Stimulated activated CD8-positive, alpha-beta memory T cell treated with anti-CD3 and anti-CD28 coated beads, Interleukin-12 subunit alpha, Interleukin-12 subunit beta, amount 100 ng/mL, for 1 hour (primary cell): ENCODE measurements around the gene CD22.
"Not testable (repeated sequence)": the region's sequence is repeated elsewhere in the genome, so short reads cannot be mapped to it uniquely, and the experiment has no call there.

Experiments used
- DNase-seq: peaks from one replicate; pipeline ENCODE4 v3.0.0-alpha.2; 2020; ENCODE audit warnings: low read depth

The CD22 gene

DNA sequence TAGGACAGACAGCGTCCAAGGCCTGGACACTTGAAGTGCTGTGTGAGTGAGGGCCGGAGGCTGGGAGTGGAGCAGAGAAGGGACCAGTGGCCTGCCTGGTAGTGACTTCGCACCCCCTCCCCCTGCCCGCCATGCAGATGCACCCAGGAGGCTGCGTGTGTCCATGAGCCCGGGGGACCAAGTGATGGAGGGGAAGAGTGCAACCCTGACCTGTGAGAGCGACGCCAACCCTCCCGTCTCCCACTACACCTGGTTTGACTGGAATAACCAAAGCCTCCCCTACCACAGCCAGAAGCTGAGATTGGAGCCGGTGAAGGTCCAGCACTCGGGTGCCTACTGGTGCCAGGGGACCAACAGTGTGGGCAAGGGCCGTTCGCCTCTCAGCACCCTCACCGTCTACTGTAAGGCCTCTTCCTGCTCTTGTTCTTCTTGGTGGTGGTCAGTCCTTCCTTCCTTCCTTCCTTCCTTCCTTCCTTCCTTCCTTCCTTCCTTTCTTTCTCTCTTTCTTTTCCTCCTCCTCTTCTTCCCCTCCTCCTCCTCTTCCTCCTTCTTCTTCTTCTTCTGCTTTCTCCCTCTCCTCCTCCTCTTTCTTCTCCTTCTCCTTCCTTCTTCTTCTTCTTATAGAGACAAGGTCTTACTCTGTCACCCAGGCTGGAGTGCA is 12.7 kb downstream of the CD22 start:
- DNase-seq, result no peak

DNA sequence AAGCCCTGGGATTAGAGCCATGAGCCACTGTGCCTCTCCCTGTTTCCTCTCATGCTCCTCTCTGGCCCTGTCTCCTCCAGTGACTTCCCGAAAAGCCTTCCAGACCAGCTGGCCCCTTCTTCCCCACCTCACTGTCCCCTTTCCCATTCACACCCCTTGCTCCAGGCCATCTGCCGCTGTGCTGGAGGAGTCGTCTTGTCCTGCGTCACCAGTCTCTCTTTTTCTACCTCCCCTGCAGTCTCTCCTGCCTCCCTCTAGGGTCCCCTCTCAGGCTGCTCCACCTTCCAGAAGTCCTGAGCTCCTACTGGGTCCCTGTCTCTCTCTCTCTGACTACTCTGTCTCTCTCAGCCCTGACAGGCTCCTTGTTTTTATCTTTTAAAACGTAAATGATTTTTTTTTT is 13.4 kb downstream of the CD22 start:
- DNase-seq, result no peak

GRCh38 chr19:35344511-35345031 is 15.6 kb downstream of the CD22 start:
- DNase-seq, result no peak

GRCh38 chr19:35345671-35346111 is 16.7 kb downstream of the CD22 start:
- no peak for DNase-seq

DNA sequence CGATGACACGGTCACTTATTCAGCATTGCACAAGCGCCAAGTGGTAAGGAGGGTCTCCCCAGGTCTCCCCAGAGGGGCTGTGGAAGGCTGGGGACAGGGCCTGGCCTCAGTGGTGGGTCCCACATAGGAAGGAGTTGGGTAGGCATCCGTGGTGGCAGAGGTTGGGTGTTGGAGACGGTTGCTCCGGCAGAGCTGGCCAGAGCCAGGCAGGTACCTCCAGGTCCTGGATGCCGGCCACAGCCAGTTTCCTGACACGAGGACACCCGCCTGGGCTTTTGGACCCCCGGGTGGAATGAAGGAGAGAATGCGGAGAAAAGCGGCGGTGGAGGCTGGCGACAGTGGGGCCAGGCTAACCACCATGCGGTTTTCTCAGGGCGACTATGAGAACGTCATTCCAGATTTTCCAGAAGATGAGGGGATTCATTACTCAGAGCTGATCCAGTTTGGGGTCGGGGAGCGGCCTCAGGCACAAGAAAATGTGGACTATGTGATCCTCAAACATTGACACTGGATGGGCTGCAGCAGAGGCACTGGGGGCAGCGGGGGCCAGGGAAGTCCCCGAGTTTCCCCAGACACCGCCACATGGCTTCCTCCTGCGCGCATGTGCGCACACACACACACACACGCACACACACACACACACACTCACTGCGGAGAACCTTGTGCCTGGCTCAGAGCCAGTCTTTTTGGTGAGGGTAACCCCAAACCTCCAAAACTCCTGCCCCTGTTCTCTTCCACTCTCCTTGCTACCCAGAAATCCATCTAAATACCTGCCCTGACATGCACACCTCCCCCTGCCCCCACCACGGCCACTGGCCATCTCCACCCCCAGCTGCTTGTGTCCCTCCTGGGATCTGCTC is 17.4 kb downstream of the CD22 start:
- DNase-seq, result peak; percentile 59

- no peak for DNase-seq
Observed at GRCh38 chr19:35347171-35347929, 18.4 kb downstream of the CD22 start, which contains the start of gene FFAR1. Gene FFAR1 (plus strand): TSS chr19:35347902. CDS start chr19:35351552, 3,650 bp downstream.

DNA sequence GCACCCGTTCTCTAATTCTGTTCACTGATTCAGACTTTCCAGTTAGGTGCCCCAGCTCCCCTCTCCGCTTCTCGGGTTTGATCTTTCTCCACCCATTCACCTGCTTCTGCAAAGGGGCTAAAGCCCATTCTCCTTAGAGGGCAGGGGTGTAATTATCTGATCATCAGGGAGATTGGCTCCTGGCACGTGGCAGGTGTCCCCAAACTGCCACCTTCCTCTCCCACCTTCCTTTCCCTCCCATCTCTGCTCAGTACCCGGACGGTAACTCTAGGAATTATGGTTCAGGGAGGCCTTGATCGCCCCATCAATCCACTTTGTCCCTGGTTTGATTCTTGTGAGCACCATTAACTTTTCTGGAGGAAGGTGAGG is 18.9 kb downstream of the CD22 start:
- DNase-seq, result no peak

- no peak for DNase-seq
Observed at GRCh38 chr19:35348911-35349611, 20.1 kb downstream of the CD22 start.

DNA sequence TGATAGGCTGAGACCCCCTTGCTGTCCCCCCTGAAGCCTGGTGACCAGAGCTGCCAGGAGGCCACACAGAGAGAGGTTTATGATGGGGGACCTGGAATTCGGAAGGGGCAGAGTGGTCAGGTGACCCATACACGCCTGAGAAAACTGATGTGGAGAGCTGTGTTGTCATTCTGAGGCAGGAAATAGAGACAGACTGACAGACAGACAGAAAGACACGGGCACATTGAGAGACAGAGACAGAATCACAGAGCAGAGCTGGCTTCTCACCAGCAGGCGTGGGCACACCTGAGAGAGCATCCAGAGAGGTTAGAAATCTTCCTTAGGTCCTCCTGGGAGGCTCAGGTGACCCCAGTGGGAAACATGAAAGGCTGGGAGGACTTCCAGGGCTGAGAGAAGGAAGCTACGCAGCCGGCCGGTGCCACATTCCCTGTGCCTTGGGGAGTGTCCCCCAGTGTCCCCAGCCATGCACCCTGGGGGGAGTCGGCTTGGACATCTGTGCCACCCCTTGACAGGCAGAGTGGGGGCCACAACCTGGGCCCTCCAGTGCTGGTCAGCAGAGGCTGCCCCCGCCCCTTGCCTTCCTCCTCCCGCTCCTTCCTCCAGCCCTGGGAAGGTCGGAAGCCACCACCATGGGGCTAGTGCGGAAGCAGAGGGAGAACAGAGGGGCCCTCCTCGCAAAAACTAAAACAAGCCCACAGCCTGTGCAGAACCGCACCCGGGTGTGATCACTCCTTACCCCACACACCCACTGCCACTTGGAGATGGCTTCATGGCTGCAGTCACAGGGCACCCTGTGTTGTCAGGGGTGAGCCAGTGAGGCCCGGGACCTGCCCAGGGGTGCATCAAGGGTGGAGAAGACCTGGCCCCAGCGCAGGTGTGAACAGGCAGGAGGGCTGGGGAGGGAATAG is 20.9 kb downstream of the CD22 start:
- no peak for DNase-seq

GRCh38 chr19:35350591-35350990 is 21.6 kb downstream of the CD22 start:
- no peak for DNase-seq

- DNase-seq, result no peak
Observed at GRCh38 chr19:35351411-35352176, 22.6 kb downstream of the CD22 start.

- no peak for DNase-seq
Observed at GRCh38 chr19:35352177-35352447, 23.1 kb downstream of the CD22 start.

DNA sequence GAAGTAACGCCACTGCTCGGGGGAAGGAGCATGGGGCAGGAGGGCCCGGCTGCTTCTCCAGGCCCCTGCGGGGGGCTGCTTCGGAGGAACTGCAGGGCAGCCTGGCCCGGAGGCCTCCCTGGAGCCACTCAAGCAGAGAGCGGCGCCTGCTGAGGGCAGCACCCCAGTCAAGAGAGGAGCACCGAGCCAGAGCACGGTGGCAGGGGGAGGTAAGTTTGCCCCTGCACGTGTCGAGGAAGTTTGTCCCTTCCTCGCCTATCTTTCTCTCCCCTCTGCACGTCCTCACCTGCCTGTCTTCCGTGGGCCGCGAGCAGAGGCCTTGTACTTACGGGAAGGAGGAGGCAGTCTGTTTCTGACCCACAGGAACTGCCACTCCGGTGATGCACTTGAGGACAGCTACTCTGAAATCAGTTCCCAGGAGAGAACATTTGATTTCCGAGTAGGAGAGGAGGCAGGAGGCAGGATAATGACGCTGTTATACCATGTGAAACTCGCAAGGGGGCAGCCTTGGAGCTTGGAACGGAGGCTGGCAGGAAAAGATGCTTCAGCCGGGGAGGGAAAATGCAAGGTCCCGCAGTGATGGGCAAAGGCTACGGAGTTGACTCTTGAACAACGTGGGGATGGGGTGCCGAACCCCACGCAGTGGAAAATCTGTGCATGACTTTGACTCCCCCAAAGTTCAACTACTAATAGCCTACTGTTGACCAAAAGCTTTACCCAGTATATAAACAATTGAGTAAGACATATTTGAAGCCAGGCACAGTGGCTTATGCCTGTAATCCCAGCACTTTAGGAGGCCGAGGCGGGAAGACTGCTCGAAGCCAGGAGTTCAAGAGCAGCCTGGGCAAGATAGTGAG is 23.7 kb downstream of the CD22 start:
- DNase-seq, result peak; percentile 47

DNA sequence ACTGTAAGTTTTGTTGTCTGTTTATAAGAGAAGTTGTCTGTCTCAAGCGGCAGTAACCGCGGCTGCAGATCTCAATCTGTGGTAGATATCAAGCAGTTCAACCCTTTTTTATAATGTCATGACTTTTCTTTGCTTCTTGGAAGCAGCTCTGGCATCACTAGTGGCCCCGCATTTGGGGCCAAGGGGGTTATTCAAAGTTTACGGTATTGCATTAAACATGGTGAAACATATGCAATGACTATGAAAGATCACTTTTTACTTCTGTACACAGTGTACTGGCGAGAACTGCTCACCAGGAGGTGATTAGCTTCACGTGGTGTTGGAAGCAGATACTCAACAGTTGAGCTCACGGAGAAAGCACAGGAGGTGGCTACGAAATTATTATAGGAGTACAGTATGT is 24.6 kb downstream of the CD22 start:
- no peak for DNase-seq

DNA sequence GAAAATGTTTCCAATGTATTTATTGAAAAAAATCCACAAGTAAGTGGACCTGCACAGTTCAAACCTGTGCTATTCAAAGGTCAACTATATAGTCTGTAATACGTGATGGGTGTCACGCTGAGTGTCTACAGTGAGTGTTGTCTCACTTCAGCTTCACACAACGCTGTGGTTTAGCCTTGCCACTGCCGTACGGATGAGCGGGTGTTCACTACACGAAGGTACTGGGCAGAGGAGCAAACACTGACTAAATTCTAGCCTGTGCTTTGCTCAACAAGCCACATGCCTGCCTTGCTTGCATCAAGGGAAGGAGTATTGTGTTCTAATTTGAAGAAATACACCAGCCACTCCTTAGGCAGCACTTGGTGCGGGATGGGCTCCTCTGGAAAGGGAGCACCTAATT is 25.9 kb downstream of the CD22 start:
- DNase-seq, result no peak

DNA sequence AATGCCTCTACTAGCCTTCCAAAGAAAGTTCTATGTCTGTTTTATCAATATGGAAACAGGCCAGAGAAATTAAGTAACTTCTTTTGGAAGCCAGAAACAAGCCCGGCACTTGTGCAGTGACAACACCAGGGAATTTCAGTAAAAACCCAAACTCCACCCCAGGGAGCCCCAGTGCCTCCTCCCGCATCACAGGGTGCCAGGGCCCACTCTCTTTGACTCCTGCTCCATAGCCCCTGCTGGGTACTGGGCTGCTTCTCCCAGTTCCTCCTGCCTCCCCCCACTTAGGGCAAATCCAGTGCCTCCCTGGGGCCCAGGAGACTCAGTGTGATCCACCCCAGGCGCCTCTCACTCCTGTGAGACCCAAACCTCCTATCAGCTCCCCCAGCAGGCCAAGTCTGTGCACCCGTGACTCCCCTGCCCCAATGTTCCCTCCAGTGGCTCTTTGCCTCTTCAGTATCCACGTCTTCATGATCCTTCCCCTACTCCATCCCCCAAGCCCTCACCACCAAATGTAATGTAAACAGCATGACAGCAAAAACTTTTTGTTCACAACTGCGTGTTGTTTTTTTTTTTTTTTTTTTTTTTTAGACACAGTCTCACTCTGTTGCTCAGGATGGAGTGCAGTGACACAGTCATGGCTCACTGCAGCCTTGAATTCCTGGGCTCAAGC is 26.9 kb downstream of the CD22 start:
- DNase-seq, result no peak

GRCh38 chr19:35357867-35358573 is 29.0 kb downstream of the CD22 start, which contains the start of gene FFAR3:
Gene FFAR3 (plus strand): TSS chr19:35358460. CDS start chr19:35358891, 431 bp downstream.
- DNase-seq, result no peak

DNA sequence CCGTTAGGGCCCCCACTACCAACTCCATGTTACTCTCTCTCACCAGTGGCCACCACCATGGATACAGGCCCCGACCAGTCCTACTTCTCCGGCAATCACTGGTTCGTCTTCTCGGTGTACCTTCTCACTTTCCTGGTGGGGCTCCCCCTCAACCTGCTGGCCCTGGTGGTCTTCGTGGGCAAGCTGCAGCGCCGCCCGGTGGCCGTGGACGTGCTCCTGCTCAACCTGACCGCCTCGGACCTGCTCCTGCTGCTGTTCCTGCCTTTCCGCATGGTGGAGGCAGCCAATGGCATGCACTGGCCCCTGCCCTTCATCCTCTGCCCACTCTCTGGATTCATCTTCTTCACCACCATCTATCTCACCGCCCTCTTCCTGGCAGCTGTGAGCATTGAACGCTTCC is 29.8 kb downstream of the CD22 start:
- not testable (repeated sequence) for DNase-seq
